Measurements from ENCODE around the gene ATP13A2. TPM values are rescaled to one million over a fixed set of nuclear protein-coding genes. Genes with fewer than 3 reads are reported as not detected.

The ATP13A2 gene
- 12.8 and 21.1 TPM in 2 replicates for total RNA-seq

GRCh38 chr1:17011439-17012307 lies at the start of gene ATP13A2:
Gene ATP13A2, minus strand, starts transcription at chr1:17011928. Its CDS starts 190 bp downstream, at chr1:17011738.

GRCh38 chr1:17053685-17054410 lies 42.1 kb upstream of the ATP13A2 start, which contains the start of gene SDHB:
Gene SDHB, minus strand, starts transcription at chr1:17054032. Its CDS starts 13 bp downstream, at chr1:17054019.

GRCh38 chr1:16980473-16981268 lies 31.1 kb downstream of the ATP13A2 start, which contains the start of gene MFAP2:
Gene MFAP2, minus strand, starts transcription at chr1:16980620. Its CDS starts 2,347 bp downstream, at chr1:16978273.

Other genes starting within 250 kb of the ATP13A2 start
- under 0.01 TPM in 1 of 2 replicates, not detected in the other for gene RNU1-2, start 115.9 kb downstream of the ATP13A2 start, total RNA-seq
- 12.0 and 14.5 TPM in 2 replicates for gene CROCC, start 90.0 kb downstream of the ATP13A2 start, total RNA-seq
- 26.4 and 28.5 TPM in 2 replicates for gene MFAP2, start 31.3 kb downstream of the ATP13A2 start, total RNA-seq
- 166 and 169 TPM in 2 replicates for gene SDHB, start 42.1 kb upstream of the ATP13A2 start, total RNA-seq
- under 0.01 TPM in 1 of 2 replicates, not detected in the other for gene PADI2, start 107.5 kb upstream of the ATP13A2 start, total RNA-seq
- not detected in 2 replicates for gene PADI1, start 193.2 kb upstream of the ATP13A2 start, total RNA-seq
- gene PADI3, start 237.2 kb upstream of the ATP13A2 start, total RNA-seq: not detected in 2 replicates